SK-N-MC (cell line): ENCODE data around the gene FAM98C.

Source experiments
- DNase-seq: peaks from one replicate; pipeline ENCODE4 v3.0.0-alpha.2; 2011; ENCODE audit warnings: low read depth, low spot score
- H3K27ac ChIP-seq: fragments of 200-600 bp; sonication (generic); 2 replicates; pipeline ENCODE4 v1.5.1; 2016; ENCODE audit warnings: mixed run types
- H3K36me3 ChIP-seq: fragments of 200-600 bp; sonication (generic); 2 replicates; pipeline ENCODE4 v1.6.1; 2017; ENCODE audit warnings: antibody characterized with exemption, low read length, mixed read lengths; ENCODE audit not compliant: insufficient read depth
- H3K4me3 ChIP-seq: fragments of 200-600 bp; sonication (generic); 2 replicates; pipeline ENCODE4 v1.5.1; 2016
- H3K9ac ChIP-seq: fragments of 200-600 bp; sonication (generic); 2 replicates; pipeline ENCODE4 v1.8.0; 2017; ENCODE audit warnings: mixed run types, mixed read lengths; ENCODE audit not compliant: insufficient read length
- H3K9me3 ChIP-seq: fragments of 200-600 bp; sonication (generic); 2 replicates; pipeline ENCODE4 v1.6.1; 2017; ENCODE audit warnings: low read depth, mild to moderate bottlenecking, antibody characterized with exemption, low read length, moderate library complexity, mixed read lengths
- EZH2 ChIP-seq: fragments of 200-600 bp; sonication (generic); IDR thresholded peaks from one replicate; pipeline ENCODE4 v1.6.1; 2017; ENCODE audit warnings: antibody characterized with exemption
- FOXP2 ChIP-seq: optimal IDR thresholded peaks from 2 replicates; pipeline ENCODE3; 2011; ENCODE audit warnings: mild to moderate bottlenecking, moderate library complexity; ENCODE audit not compliant: insufficient read depth; ENCODE audit errors: extremely low read length, control extremely low read depth
- POLR2AphosphoS5 ChIP-seq: IDR thresholded peaks from 2 replicates; pipeline ENCODE4 v1.6.1; 2012; ENCODE audit warnings: mild to moderate bottlenecking, low read depth, low read length, borderline replicate concordance

The FAM98C gene

GRCh38 chr19:38385057-38385803, 17.7 kb upstream of the FAM98C start:
- Histone ChIP-seq H3K9me3 (no peaks in the 10 kb centered on the region), H3K27ac (no peak overlapping the region), H3K36me3 (peaks cover 23% of the 10 kb centered on the region; the same call in 1 of the 2 replicates), H3K4me3 (no peak overlapping the region), H3K9ac (no peak overlapping the region)
- no peak for DNase-seq
- TF ChIP-seq POLR2AphosphoS5 (no peak; the same call in 1 of the 2 replicates), FOXP2 (no peak), EZH2 (no peak)

GRCh38 chr19:38385804-38386257, 17.1 kb upstream of the FAM98C start:
- H3K9me3 ChIP-seq, result no peaks in the 10 kb centered on the region
- peaks cover 21% of the 10 kb centered on the region; the same call in 1 of the 2 replicates for H3K36me3 ChIP-seq
- no peak for DNase-seq
- no peak overlapping the region for H3K9ac ChIP-seq
- no peak overlapping the region for H3K27ac ChIP-seq
- no peak overlapping the region for H3K4me3 ChIP-seq
- no peak for TF ChIP-seq EZH2
- TF ChIP-seq FOXP2, result no peak
- TF ChIP-seq POLR2AphosphoS5, result no peak

GRCh38 chr19:38386300-38386970, 16.5 kb upstream of the FAM98C start:
- no peak overlapping the region for H3K9ac ChIP-seq
- H3K4me3 ChIP-seq, result no peak overlapping the region
- peaks cover 15% of the 10 kb centered on the region; the same call in 1 of the 2 replicates for H3K36me3 ChIP-seq
- H3K9me3 ChIP-seq, result no peaks in the 10 kb centered on the region
- DNase-seq, result no peak
- no peak for TF ChIP-seq POLR2AphosphoS5
- TF ChIP-seq FOXP2, result no peak
- TF ChIP-seq EZH2, result no peak
- no peak overlapping the region for H3K27ac ChIP-seq

GRCh38 chr19:38386971-38387549, 15.8 kb upstream of the FAM98C start:
- no peaks in the 10 kb centered on the region for H3K9me3 ChIP-seq
- H3K27ac ChIP-seq, result no peak overlapping the region
- peaks cover 9% of the 10 kb centered on the region; the same call in 1 of the 2 replicates for H3K36me3 ChIP-seq
- H3K4me3 ChIP-seq, result peak overlapping the region; percentile 97
- TF ChIP-seq POLR2AphosphoS5 (no peak), FOXP2 (no peak), EZH2 (no peak)
- DNase-seq, result no peak
- H3K9ac ChIP-seq, result no peak overlapping the region

GRCh38 chr19:38387550-38388348, 15.1 kb upstream of the FAM98C start, which contains the start of gene GGN:
Gene GGN, minus strand, starts transcription at chr19:38388034. Its CDS starts 773 bp downstream, at chr19:38387261.
- Histone ChIP-seq H3K27ac (0 out of 2 replicates have a peak within 1 kb of the TSS, but pooled peaks have one; percentile 16), H3K4me3 (peak within 1 kb of the TSS; percentile 97), H3K9me3 (no peaks in the 10 kb centered on the region), H3K36me3 (peaks cover 5% of the 10 kb centered on the region; the same call in 1 of the 2 replicates), H3K9ac (peak within 1 kb of the TSS; percentile 57)
- peak; percentile 91 for DNase-seq
- TF ChIP-seq EZH2, result no peak
- no peak for TF ChIP-seq FOXP2
- TF ChIP-seq POLR2AphosphoS5, result no peak

- peak within 1 kb of the TSS; percentile 97 for H3K4me3 ChIP-seq
- TF ChIP-seq POLR2AphosphoS5 (no peak), FOXP2 (no peak), EZH2 (no peak)
- H3K9ac ChIP-seq, result peak within 1 kb of the TSS; percentile 57
- no peak for DNase-seq
- no peaks in the 10 kb centered on the region for H3K36me3 ChIP-seq
- no peaks in the 10 kb centered on the region for H3K9me3 ChIP-seq
- H3K27ac ChIP-seq, result 0 out of 2 replicates have a peak within 1 kb of the TSS, but pooled peaks have one; percentile 16
Measured at GRCh38 chr19:38388349-38389100, 14.4 kb upstream of the FAM98C start, which contains the start of gene SPRED3. Gene SPRED3, plus strand, starts transcription at chr19:38388697. Its CDS starts 1,606 bp downstream, at chr19:38390303.
